K562 (cell line): ENCODE data around the gene CPT1C. TPM values are rescaled to one million over a fixed set of nuclear protein-coding genes. Genes with fewer than 3 reads are reported as not detected.

Experiments used
- ATF4 ChIP-seq: fragments of 450-650 bp; formaldehyde crosslinking; IDR thresholded peaks from 2 replicates; pipeline ENCODE4 v1.4.0; 2022; ENCODE audit warnings: mild to moderate bottlenecking, moderate library complexity
- CBX2 ChIP-seq: fragments of 200-600 bp; sonication (generic); IDR thresholded peaks from one replicate; pipeline ENCODE4 v1.6.1; 2012; ENCODE audit warnings: mild to moderate bottlenecking, low read length, inconsistent platforms; ENCODE audit not compliant: insufficient read depth, poor library complexity, severe bottlenecking
- COPS2 ChIP-seq: fragments of 450-650 bp; conservative IDR thresholded peaks from 2 replicates; pipeline ENCODE4 v1.6.1; 2016; ENCODE audit warnings: mild to moderate bottlenecking, moderate library complexity
- CXXC5 ChIP-seq: fragments of 250-450 bp; sonication (Bioruptor Pico); IDR thresholded peaks from 2 replicates; pipeline ENCODE4 v1.8.0; 2022; ENCODE audit warnings: inconsistent platforms, mild to moderate bottlenecking, moderate library complexity
- FOS ChIP-seq: IDR thresholded peaks from 3 replicates; pipeline ENCODE4 v1.6.1; 2011; ENCODE audit not compliant: insufficient read length; ENCODE audit errors: extremely low read depth
- HDGF ChIP-seq: fragments of 450-650 bp; IDR thresholded peaks from 2 replicates; pipeline ENCODE4 v1.6.1; 2016
- KDM1A ChIP-seq, 2 experiments: fragments of 450-650 bp; IDR thresholded peaks; 2 replicates each; pipeline ENCODE4 v1.6.1; 2016; ENCODE audit warnings: mild to moderate bottlenecking in 2 of 2
- MAFG ChIP-seq: fragments of 450-650 bp; conservative IDR thresholded peaks from 2 replicates; pipeline ENCODE4 v1.6.1; 2016; ENCODE audit warnings: missing genetic modification characterization, missing compliant biosample characterization
- NR4A1 ChIP-seq, 2 experiments: fragments of 250-450 bp in 1 of 2; fragments of 450-650 bp in 1 of 2; sonication (Bioruptor Pico) in 1 of 2; IDR thresholded peaks; 2 replicates each; pipeline versions ENCODE4 v1.4.0 to v1.6.1; 2016 to 2020; ENCODE audit warnings: mild to moderate bottlenecking in 2 of 2, missing compliant biosample characterization in 1 of 2, missing genetic modification characterization in 1 of 2, moderate library complexity in 1 of 2
- NUFIP1 ChIP-seq: fragments of 450-650 bp; IDR thresholded peaks from 2 replicates; pipeline ENCODE4 v1.6.1; 2018; ENCODE audit not compliant: partially characterized antibody
- POLR2H ChIP-seq: IDR thresholded peaks from 2 replicates; pipeline ENCODE4 v1.6.1; 2016; ENCODE audit warnings: missing genetic modification characterization, low read depth, mild to moderate bottlenecking, control low read depth, missing compliant biosample characterization, moderate library complexity
- TBL1XR1 ChIP-seq, 2 experiments: IDR thresholded peaks; 2 replicates each; pipeline ENCODE4 v1.6.1; 2012; ENCODE audit warnings: improper control_type of control experiment in 2 of 2, low read length in 2 of 2, mild to moderate bottlenecking in 1 of 2
- ZNF282 ChIP-seq: sonication (generic); formaldehyde crosslinking; IDR thresholded peaks from 2 replicates; pipeline ENCODE4 v1.8.1; 2023; ENCODE audit warnings: missing genetic modification reagents
- ZNF407 ChIP-seq: fragments of 450-650 bp; IDR thresholded peaks from 2 replicates; pipeline ENCODE4 v1.6.1; 2016; ENCODE audit warnings: low read depth
- ZNF717 ChIP-seq: fragments of 250-450 bp; sonication (Bioruptor Pico); IDR thresholded peaks from 2 replicates; pipeline ENCODE4 v1.5.0; 2021
- polyA plus RNA-seq, 8 experiments: library from polyadenylated mRNA; depleted of rRNA in 4 of 8; stranded (reverse) in 5 of 8; unstranded in 3 of 8; fragments of >200 nt; fragmentation: Nextera tagmentation in 2 of 8; fragmentation: Illumina TruSeq in 1 of 8; extraction: Ambion mirVana in 2 of 8; extraction: Trizol in 1 of 8; gene quantifications; 2 replicates each; pipeline versions ENCODE4 v1.2.1 to v1.2.3, GENCODE V29; 2011 to 2014; ENCODE audit warnings: inconsistent platforms in 1 of 8, missing spikeins in 1 of 8
- total RNA-seq, 7 experiments: library from RNA; depleted of rRNA in 6 of 7; stranded (reverse); fragments of >200 nt in 6 of 7; fragmentation: Illumina TruSeq in 2 of 7; extraction: Trizol in 2 of 7; gene quantifications; 2 replicates each; pipeline versions ENCODE4 v1.2.1 to v1.2.3, GENCODE V29; 2011 to 2021; ENCODE audit warnings: low replicate concordance in 1 of 7
- TF ChIP-seq, protein P1 (sequence below): fragments of 450-650 bp; IDR thresholded peaks from 2 replicates; pipeline ENCODE4 v1.6.1; 2016; ENCODE audit warnings: low read depth, mild to moderate bottlenecking, moderate library complexity
- TF ChIP-seq, protein P2 (sequence below): sonication (generic); formaldehyde crosslinking; IDR thresholded peaks from 2 replicates; pipeline ENCODE4 v1.8.1; 2022; ENCODE audit warnings: missing genetic modification reagents

The CPT1C gene
- total and polyA plus RNA-seq, 9 of the 15 experiments (the other 6 are each of a cell fraction or from before 2014, with no cell fraction given), result 1.9 to 12.3 (median 3.0) TPM

DNA sequence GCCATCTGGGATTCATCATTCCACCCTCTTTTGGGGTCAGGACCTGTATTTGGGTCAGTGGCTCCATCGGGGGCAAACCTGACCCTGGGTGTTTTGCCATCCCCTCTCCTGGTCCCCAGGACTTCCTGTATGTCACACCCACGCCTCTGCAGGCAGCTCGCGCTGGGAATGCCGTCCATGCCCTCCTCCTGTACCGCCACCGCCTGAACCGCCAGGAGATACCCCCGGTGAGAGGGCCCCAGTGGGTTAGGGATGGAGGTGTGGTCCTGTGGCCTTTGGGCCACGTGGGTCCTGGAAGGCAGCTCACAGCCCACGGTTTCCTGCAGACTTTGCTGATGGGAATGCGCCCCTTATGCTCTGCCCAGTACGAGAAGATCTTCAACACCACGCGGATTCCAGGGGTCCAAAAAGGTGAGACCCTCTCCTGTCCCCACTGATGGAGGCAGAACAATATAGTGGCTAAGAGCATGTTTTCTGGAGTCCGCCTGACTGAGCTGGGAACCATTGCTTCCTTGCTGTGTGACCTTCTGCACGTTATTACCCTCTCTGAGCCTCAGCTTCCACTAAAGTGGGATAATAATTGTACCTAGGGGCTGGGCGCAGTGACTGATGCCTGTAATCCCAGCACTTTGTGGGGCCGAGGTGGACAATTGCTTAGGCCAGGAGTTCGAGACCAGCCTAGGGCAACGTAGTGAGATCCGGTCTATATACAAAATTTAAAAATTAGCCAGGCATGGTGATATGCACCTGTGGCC lies 14.1 kb downstream of the CPT1C start (continued):
- TF ChIP-seq ZNF717 (CRISPR knock-in tag) (no peak), CBX2 (no peak), TBL1XR1 (IDR thresholded peaks at IDR 0.05; ENCODE audit: low read length in 2 of 2) (no peak), NR4A1 (CRISPR knock-in tag; IDR thresholded peaks at IDR 0.05) (no peak), NR4A1 (tag; IDR thresholded peaks at IDR 0.05) (no peak), POLR2H (tag) (no peak), FOS (no peak), KDM1A (IDR thresholded peaks at IDR 0.05) (peak; percentile 65 to 76), CXXC5 (no peak), ZNF282 (CRISPR knock-in tag) (no peak), ATF4 (CRISPR knock-in tag) (no peak), MAFG (tag) (no peak), ZNF407 (no peak), HDGF (no peak), NUFIP1 (no peak), COPS2 (no peak)
- TF ChIP-seq, protein P1, sequence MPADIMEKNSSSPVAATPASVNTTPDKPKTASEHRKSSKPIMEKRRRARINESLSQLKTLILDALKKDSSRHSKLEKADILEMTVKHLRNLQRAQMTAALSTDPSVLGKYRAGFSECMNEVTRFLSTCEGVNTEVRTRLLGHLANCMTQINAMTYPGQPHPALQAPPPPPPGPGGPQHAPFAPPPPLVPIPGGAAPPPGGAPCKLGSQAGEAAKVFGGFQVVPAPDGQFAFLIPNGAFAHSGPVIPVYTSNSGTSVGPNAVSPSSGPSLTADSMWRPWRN, result no peak
- TF ChIP-seq, protein P2, sequence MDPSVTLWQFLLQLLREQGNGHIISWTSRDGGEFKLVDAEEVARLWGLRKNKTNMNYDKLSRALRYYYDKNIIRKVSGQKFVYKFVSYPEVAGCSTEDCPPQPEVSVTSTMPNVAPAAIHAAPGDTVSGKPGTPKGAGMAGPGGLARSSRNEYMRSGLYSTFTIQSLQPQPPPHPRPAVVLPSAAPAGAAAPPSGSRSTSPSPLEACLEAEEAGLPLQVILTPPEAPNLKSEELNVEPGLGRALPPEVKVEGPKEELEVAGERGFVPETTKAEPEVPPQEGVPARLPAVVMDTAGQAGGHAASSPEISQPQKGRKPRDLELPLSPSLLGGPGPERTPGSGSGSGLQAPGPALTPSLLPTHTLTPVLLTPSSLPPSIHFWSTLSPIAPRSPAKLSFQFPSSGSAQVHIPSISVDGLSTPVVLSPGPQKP (CRISPR knock-in tag), result no peak
